ENCODE measurements around the gene PDE4D.

PDE4D gene

GRCh38 chr5:59648949-59649921 is 244.3 kb downstream of the PDE4D start:
- no peak for DNase-seq

GRCh38 chr5:59648038-59648831 is 245.3 kb downstream of the PDE4D start:
- DNase-seq, result no peak

DNA sequence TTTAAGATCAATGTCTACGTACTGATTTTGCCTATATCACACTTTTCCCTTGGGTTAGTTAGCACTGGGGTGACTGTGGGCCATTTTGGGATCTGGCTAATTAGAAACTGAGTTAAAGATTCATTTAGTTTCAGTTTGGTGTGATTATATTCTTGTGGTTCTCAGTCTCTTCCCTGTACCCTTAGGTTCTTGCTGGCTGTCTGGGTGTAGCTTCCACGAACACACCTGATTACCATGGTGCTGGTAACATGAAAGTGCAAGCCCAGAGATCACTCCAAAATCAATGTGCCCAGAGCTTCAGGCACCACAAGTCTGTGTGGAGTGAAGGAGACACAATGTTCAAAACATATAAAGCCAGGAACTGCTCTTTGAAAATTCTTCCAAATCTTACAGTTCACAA is 248.1 kb downstream of the PDE4D start:
- DNase-seq, result no peak

- no peak for DNase-seq
Observed at GRCh38 chr5:59640411-59640810, 253.1 kb downstream of the PDE4D start.

GRCh38 chr5:59637884-59638580 is 255.5 kb downstream of the PDE4D start:
- no peak for DNase-seq

DNA sequence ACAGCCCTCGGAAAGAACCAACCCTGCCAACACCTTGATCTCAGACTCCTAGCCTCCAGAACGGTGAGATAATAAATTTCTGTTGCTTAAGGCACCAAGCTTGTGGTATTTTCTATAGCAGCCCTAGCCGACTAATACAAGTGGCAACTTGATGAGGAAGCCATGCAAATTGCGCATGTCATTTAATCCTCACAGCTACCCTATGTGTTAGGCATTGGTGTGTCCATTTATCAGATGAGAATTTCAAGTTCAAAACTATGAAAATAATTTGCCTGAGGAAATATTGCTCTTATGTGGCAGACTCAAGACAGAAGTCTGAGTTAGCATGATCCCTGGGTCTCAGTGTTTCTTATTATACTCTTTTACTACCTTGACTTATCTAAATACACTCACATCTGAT is 264.0 kb downstream of the PDE4D start:
- no peak for DNase-seq

GRCh38 chr5:59628062-59628828 is 265.3 kb downstream of the PDE4D start:
- DNase-seq, result no peak

DNA sequence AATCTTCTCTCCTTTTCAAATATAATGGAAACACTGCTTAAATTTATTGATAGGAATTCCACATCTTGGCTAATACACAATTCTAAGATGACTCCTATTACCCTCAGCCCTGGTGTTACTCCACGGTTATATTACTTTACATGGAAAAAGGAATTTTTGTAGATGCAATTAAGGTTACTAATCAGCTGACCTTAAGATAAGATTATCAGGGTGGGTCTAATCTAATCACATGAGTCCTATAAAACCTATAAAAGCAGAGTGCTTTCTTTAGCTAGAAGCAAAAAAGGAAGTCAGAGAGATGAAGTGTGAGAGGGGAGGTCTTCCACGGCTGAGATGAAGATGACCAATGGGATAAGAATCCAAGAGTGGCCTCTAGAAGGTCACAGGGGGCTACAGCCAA is 268.6 kb downstream of the PDE4D start:
- no peak for DNase-seq

DNA sequence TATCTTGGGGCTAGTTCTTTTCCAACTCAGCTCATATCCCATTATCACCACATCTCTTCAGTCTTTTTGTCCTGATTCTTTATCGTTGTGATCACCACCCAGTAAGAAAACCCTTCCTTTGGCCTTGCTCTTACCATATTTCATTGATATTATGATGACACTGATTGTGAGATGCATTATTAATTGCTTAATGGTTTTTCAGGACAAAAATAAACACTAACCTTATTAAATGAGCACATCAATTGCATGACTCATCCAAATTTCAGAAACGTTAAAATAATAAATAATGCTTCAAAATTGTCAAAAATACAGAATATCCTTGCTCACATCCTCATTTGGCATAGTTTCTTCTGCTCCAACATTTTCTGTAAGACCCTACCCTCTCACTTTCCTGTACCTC is 270.7 kb downstream of the PDE4D start:
- no peak for DNase-seq

- no peak for DNase-seq
Observed at GRCh38 chr5:59621477-59621876, 272.0 kb downstream of the PDE4D start.

DNA sequence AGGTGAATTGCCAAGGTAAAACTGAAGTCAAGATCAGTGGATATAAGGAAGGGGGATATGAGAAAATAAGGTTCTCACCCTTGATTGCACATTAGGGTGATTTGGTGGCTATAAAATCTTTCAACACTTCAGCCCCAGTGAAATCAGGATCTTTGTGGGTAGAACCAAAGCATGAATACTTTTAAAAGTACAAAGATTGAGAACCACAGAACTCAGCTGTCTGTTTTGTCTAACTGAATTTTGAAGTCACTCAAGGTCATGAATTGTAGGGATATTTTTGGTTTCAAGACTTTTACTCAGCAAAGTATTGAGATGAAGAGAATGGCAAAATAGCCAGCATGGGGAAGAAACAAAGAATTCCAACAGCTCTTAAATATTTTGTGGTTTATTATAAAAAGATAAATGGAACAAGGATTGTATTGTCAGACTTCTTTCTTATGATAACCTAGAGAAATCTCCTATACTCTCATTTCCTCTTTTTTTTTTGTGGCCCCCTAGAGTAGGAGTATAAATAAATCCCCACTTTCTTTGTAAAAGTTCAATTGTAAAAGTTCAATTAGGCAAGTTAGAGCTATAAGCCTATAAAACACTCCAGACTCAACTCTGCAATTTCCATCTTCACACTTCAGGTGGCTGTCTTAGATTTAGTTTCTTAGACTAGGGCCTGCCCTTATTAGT is 272.9 kb downstream of the PDE4D start:
- DNase-seq, result no peak

GRCh38 chr5:59618644-59619043 is 274.9 kb downstream of the PDE4D start:
- no peak for DNase-seq

- DNase-seq, result no peak
Observed at GRCh38 chr5:59617186-59617771, 276.2 kb downstream of the PDE4D start.

DNA sequence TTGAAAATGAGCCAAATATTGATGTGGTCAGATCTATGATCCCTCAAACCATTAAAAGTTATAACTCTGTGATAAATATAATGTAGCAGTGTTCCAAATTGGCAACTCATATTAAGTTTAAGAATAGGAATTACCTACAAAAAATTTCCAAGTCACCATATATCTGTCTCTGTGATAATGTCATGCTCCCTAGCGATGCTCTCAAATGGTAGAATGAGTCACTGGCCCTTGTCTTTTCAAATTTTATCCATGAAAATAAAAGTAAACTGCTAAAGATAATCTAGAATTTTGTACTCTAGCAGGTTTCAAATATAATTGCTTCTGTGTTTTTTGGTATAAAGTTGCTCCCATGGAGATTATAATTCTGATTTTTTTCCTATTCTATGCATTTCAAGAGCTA is 277.1 kb downstream of the PDE4D start:
- no peak for DNase-seq

DNA sequence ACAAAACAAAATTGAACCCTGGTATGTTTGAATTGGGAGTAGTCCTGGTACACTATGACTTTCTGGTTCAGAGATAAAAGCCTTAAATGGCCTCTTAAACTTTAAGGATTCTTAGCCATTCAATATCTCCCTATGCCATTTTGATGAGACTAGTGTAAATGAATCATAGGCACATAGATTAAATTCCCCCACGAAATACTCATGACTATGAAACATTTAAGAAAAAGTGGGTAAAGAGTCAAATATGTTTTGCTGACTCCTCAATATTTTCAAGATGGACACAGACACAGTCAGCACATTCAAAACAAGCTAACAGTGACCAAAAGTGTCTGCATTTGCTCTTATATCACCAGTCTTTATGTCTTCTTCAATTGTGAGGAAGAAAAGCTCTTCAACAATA is 278.3 kb downstream of the PDE4D start:
- no peak for DNase-seq

DNA sequence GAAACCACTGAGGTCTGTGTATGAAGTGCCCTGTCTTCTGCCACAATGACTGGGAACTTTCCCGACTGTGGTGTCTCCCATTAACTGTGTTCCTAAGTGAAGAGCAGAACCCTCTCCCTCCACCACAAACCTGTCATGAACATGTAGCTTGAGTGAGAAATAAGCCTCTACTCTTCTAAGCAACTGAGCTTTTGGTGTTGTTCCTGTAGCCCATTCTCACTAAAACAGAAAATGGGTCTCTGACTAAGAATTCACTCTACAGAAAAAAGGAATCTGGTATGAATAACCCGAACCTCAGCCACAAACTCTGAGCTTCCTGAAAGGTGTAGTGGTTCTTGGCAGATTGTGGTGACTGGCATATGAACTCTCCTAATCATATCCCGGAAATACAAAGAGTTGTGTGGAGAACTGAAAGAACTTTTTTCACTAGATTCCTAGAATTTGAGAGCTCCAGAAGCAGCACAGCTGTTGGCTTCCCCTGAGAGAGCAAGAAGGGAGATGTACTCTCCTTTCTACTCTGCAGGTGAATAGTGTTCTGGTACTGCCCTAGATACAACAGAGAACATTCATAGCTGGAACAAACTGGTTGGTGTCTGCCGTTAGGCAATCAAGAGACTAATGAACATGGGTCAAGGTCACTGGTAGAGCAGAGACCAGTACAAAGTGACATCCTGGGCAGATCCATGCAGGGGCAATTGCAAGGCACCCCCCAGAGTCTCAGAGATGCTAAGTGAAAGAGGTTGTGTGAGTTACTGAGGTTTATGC is 283.8 kb downstream of the PDE4D start:
- no peak for DNase-seq

GRCh38 chr5:59608745-59609144 is 284.8 kb downstream of the PDE4D start:
- DNase-seq, result no peak

- no peak for DNase-seq
Observed at GRCh38 chr5:59607138-59607765, 286.3 kb downstream of the PDE4D start.

- no peak for DNase-seq
Observed at GRCh38 chr5:59605915-59606314, 287.6 kb downstream of the PDE4D start.

DNA sequence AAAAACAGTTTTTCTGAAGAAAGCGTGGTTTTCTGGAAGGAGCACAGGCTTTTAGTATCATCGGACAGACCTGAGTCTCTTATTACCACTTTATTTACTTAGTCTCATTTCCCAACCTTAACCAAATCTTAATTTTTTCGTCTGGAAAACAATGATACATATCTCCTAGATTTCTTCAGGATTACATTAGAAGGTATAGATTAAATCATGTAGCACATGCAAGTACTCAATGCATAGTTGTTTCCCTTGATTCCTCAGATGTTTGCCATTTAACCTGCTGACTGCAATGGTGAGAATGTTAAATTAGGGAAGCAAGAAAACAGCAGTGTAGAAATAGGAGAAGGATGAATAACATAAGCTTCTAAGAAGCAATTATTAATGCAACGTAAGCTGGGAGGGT is 289.4 kb downstream of the PDE4D start:
- no peak for DNase-seq
